ENCODE data around the gene TAF6. TPM values are rescaled to one million over a fixed set of nuclear protein-coding genes. Genes with fewer than 3 reads are reported as not detected.
"Not testable (repeated sequence)": the region's sequence is repeated elsewhere in the genome, so short reads cannot be mapped to it uniquely, and the experiment has no call there.

The TAF6 gene
- total RNA-seq, 1 experiment from 2014 or later = 62.1 TPM

- no peak for DNase-seq (ENCODE audit: low spot score)
These were observed 33.9 kb upstream of the TAF6 start for GRCh38 chr7:100152937-100153666.

DNA sequence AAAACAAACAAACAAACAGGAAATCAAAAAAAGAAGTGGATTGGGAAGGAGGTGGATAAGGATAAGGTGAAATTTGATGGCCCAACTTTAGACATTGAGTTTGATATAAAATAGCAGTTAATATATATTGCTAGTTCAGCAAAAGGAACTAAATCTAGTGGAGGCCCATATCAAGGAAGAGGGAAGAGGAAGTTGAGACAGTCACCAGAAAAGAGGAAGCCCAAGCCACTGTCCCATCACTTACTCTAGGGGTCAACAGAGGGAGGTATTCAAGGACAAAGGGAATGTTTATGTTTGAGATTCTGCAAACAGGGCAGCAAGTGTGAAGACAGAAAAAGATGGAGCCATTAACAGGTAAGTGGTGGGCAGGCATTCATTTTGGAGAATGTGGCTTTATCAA is 33.2 kb upstream of the TAF6 start:
- DNase-seq (ENCODE audit: low spot score) = no peak

DNA sequence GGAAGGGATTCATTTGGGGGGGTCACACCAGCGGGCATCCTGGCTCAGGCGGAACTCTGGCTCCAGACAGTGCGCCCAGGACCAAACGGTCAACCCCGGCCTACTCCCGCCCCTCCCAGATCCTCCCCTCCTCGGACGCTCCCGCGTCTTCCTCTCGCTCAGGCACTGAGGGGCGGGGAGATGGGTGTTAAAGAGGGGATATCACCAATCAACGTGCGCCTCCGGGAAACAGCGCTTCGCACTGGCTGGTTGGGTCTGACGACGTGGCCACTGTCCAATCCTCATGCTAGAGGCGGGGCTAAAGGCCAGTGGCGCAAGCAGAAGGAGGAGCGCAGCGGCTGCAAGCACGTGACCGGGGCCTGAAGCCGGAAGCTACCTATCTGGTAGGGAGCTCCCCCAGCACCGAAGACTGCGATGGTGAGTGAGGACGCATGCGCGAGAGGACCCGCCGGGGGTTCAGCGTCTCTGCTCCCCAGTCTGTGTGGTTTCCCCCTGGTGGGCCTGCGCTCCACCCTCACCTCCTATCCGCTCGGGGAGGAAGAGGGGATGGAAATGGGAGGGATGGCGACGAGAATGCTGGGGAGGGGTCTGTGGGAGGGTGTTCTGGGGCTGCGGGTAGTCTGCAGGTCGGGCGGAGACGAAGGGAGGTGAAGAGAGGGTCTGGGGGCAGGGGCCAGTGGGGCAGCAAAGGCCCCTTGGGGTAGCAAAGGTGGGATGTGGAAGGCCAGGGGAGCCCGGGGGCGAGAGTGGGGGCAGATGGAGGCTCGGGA is 29.6 kb upstream of the TAF6 start, which contains the start of gene LAMTOR4:
Gene LAMTOR4, plus strand, starts transcription at position 360 of the 770 bp plus-strand sequence. Its CDS starts 55 bp downstream, at position 415.
- peak; percentile 100 for DNase-seq (ENCODE audit: low spot score)

GRCh38 chr7:100148225-100148558 is 29.0 kb upstream of the TAF6 start:
- DNase-seq (ENCODE audit: low spot score) = no peak

DNA sequence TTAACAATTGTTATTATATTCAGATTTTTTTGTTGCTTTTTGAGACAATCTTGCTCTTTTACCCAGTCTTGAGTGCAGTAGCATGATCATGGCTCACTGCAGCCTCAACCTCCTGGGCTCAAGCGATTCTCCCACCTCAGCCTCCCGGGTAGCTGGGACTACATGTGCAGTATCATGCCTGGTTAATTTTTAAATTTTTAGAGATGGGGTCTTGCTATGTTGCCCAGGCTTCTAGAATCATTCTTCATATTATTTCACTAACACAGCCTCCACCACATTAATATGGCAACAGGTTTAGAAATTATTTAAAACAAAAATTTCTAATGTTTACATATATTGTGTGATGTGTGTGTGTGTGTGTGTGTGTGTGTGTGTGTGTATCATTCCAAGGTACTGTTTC is 28.1 kb upstream of the TAF6 start:
- no peak for DNase-seq (ENCODE audit: low spot score)

GRCh38 chr7:100146350-100146749 is 27.2 kb upstream of the TAF6 start:
- DNase-seq (ENCODE audit: low spot score) = not testable (repeated sequence)

GRCh38 chr7:100142461-100142860 is 23.3 kb upstream of the TAF6 start:
- DNase-seq (ENCODE audit: low spot score) = no peak

GRCh38 chr7:100141555-100141949 is 22.4 kb upstream of the TAF6 start:
- DNase-seq (ENCODE audit: low spot score) = no peak

- DNase-seq (ENCODE audit: low spot score) = no peak
These were observed 18.9 kb upstream of the TAF6 start for GRCh38 chr7:100137851-100138760.

GRCh38 chr7:100132697-100133151 is 13.6 kb upstream of the TAF6 start:
- peak; percentile 67 for DNase-seq (ENCODE audit: low spot score)

DNA sequence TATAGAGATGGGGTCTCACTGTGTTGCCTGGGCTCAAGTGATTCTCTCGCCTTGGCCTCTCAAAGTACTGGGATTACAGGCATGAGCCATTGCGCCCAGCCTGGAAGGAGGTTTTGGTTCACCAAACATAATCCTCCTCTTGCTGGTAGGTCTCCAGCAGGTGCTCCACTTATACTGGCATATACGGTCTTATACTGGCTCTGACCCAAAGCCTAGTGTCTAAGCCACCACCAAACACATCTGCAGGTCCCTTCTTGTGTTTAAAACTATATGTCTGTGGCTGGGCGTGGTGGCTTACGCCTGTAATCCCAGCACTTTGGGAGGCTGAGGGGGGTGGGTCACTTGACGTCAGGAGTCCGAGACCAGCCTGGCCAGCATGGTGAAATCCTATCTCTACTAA is 13.0 kb upstream of the TAF6 start:
- DNase-seq (ENCODE audit: low spot score) = no peak

DNA sequence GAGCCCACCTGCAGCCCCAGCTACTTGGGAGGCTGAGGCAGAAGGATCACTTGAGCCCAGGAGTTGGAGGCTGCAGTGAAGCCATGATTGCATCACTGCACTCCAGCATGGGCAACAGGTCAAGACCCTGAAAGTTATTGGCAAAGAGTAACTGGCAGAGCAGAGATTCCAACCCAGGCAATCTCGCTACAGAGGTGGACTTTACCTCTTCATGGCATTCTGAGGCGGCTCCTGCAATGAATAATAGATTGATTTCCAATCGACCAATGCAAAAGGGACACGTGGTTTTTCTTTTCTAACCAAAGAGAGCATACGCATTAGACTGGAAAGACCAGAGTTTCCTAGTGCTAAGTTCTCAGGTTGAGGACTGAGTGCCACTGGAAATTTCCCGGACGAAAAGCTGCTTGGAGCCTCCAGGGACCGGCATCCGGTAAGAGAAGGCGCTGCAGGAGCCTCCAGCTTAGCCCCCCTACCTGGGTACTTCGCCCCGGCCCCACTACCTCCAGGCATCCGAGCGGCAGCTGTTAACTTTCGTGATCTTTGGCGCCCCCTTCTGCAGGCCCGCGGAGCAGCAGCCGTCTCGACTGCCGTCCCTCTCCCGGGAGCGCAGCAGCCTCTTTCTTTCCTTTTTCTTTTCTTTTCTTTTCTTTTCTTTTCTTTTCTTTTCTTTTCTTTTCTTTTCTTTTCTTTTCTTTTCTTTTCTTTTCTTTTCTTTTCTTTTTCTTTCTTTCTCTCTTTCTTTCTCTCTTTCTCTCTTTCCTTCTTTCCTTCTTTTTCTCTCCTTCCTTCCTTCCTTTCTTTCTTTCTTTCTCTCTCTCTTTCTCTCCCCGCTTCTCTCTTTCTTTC is 11.7 kb upstream of the TAF6 start:
- no peak for DNase-seq (ENCODE audit: low spot score)

DNA sequence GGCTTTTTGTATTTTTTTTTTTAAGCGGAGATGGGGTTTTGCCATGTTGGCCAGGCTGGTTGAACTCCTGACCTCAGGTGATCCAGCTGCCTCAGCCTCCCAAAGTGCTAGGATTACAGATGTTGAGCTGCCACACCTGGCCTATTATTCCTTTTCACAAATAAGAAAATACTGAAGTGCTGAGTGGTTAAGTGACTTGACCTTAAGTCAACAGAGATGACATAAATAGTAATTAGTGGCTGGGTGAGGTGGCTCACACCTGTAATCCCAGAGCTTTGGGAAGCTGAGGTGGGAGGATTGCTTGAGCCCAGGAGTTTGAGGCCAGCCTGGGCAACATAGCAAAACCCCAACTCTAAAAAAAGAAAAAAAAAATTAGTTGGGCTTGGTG is 11.1 kb upstream of the TAF6 start:
- not testable (repeated sequence) for DNase-seq (ENCODE audit: low spot score)

DNA sequence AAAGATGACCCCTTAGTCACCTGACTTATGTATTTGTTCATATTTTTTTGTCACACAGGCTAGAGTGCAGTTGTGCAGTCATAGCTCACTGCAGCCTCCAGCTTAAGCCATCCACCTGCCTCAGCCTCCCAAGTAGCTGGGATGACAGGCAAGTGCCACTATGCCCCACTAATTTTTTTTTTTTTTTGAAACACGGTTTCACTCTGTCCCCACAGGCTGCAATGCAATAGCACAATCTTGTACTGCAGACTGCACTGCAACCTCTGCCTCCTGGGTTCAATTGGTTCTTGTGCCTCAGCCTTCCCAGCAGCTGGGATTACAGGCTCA is 9.4 kb upstream of the TAF6 start:
- DNase-seq (ENCODE audit: low spot score) = no peak

- no peak for DNase-seq (ENCODE audit: low spot score)
These were observed 8.9 kb upstream of the TAF6 start for GRCh38 chr7:100127866-100128636.

- peak; percentile 84 for DNase-seq (ENCODE audit: low spot score)
These were observed 8.0 kb upstream of the TAF6 start, which contains the start of gene MBLAC1 for GRCh38 chr7:100126931-100127865. TSS of gene MBLAC1 (plus strand) at chr7:100126967. CDS start at chr7:100127396, 429 bp downstream.

DNA sequence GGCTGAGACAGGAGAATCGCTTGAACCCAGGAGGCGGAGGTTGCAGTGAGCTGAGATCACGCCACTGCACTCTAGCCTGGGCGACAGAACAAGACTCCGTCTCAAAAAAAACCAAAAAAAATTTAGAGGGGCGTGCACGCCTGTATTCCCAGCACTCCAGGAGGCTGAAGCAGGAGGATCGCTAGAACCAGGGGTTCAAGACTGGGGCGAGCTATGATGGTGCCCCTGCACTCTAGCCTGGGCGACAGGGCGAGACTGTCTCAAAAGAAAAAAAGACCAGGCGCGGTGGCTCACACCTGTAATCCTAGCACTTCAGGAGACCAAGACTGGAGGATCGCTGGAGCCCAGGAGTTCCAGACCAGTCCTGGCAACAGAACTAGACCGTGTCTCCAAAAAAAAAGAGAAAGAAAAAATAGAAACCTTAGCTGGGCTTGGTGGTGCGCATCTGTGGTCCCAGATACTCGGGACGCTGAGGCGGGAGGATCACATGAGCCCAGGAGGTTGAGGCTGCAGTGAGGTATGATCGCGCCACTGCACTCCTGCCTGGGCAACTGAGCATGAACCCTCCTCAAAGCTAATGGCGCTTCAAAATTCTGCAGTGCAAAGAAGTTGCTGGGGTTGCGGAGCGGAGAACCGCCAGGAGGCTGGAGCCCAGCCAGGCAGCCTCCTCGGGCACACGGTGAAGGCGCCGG is 7.2 kb upstream of the TAF6 start:
- DNase-seq (ENCODE audit: low spot score) = no peak
